Measurements from ENCODE around the gene ALDOB. TPM values are rescaled to one million over a fixed set of nuclear protein-coding genes. Genes with fewer than 3 reads are reported as not detected.
A peak's percentile ranks its signal among the peaks of the same experiment; 100 is the strongest.

The ALDOB gene
- total RNA-seq, 4 donors from 2014 or later: 5.1 to 8.7 TPM; not detected in 2

- DNase-seq: no peak
- Histone ChIP-seq H3K9me3 (no peaks in the 10 kb centered on the region), H3K4me3 (no peak overlapping the region), H3K36me3 (no peaks in the 10 kb centered on the region), H3K4me1 (peaks cover 0 to 6% of the 10 kb centered on the region in 2 donors), H3K27me3 (no peaks in the 10 kb centered on the region), H3K27ac (no peak overlapping the region)
- in situ Hi-C loops (cut with MboI; ENCODE audit: low sequenced_read_pairs in 4 of 4) (no loop called here), intact Hi-C loops (cut with DNase I; ENCODE audit: low total_unique reads) (no loop called here)
- no peak for TF ChIP-seq CTCF (IDR thresholded peaks at IDR 0.05 in 4 of 5, conservative IDR thresholded peaks at IDR 0.05 in 1 of 5)
- no peak for TF ChIP-seq POLR2A (IDR thresholded peaks at IDR 0.05)
- ATAC-seq: no peak
These were observed 11.2 kb upstream of the ALDOB start for GRCh38 chr9:101446732-101447131.

DNA sequence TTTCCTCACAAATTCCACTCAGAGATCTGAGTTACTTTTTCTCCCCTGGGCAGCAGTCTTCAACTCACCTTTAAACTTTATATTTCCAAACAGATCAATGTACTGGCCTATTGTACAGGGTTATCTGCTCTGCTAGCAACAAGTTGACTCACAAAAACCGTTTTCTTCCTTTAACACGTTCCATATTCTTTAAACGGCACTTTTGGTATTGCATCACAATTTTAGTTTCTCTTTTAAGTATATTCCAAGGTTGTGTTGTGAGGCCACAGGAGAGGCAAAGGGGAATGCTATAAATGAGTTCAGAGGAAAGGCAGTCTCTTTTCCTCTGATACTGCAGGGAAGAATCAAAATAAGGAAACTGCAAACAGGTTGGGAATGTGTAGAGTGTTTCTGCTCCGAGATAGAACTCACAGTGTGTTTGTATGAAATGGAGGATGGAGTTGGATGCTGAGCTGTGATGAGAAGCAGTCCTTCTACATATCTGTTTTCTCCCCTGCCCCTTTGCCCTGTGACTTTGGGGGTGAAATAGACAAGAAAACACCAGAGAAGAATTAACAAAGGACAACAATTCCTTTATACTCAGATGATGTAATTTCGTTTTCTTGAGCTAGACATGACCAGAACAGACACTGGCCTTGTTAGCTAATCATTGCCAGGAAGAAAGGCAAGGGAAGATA lies 9.9 kb upstream of the ALDOB start:
- Histone ChIP-seq H3K4me1 (peaks cover 0 to 6% of the 10 kb centered on the region in 2 donors), H3K4me3 (no peak overlapping the region), H3K27me3 (no peaks in the 10 kb centered on the region), H3K9me3 (no peaks in the 10 kb centered on the region), H3K36me3 (no peaks in the 10 kb centered on the region), H3K27ac (no peak overlapping the region)
- intact Hi-C loops (cut with DNase I; ENCODE audit: low total_unique reads) (no loop called here), in situ Hi-C loops (cut with MboI; ENCODE audit: low sequenced_read_pairs in 4 of 4) (no loop called here)
- ATAC-seq (no peak), DNase-seq (no peak)
- TF ChIP-seq CTCF (IDR thresholded peaks at IDR 0.05 in 4 of 5, conservative IDR thresholded peaks at IDR 0.05 in 1 of 5) (no peak), POLR2A (IDR thresholded peaks at IDR 0.05) (no peak)

GRCh38 chr9:101443364-101443771 lies 7.8 kb upstream of the ALDOB start:
- DNase-seq (peak in 1 of 2 donors; percentile 15), ATAC-seq (peak in 1 of 2 donors; percentile 36)
- H3K36me3 ChIP-seq: no peaks in the 10 kb centered on the region
- H3K4me3 ChIP-seq: no peak overlapping the region
- in situ Hi-C loops (cut with MboI; ENCODE audit: low sequenced_read_pairs in 4 of 4) (no loop called here), intact Hi-C loops (cut with DNase I; ENCODE audit: low total_unique reads) (no loop called here)
- H3K4me1 ChIP-seq: peaks cover 0 to 6% of the 10 kb centered on the region in 2 donors
- H3K27me3 ChIP-seq: no peaks in the 10 kb centered on the region
- H3K9me3 ChIP-seq: no peaks in the 10 kb centered on the region
- TF ChIP-seq CTCF (IDR thresholded peaks at IDR 0.05 in 4 of 5, conservative IDR thresholded peaks at IDR 0.05 in 1 of 5): no peak
- TF ChIP-seq POLR2A (IDR thresholded peaks at IDR 0.05): no peak
- H3K27ac ChIP-seq: no peak overlapping the region

DNA sequence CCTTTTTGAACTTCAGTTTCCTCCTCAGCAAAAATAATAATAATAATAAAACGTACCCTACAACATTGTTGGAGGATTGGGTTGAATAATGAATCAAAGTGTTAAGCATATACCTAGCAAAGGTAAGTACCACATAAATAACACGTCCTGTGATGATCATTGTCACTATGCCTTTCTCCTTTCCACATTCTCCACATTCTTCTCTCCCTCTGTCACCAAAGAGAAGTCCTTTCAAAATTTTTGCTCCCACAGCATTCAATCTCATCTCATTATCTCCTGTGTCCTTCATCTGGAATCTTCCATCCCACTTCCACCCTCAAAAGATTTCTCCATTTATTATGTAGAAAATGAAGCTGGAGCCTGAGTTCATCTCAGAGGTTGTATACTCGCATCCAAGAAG lies 7.2 kb upstream of the ALDOB start:
- Histone ChIP-seq H3K4me3 (no peak overlapping the region), H3K4me1 (peaks cover 0 to 6% of the 10 kb centered on the region in 2 donors), H3K27me3 (no peaks in the 10 kb centered on the region), H3K9me3 (no peaks in the 10 kb centered on the region), H3K27ac (no peak overlapping the region), H3K36me3 (no peaks in the 10 kb centered on the region)
- intact Hi-C loops (cut with DNase I; ENCODE audit: low total_unique reads) (no loop called here), in situ Hi-C loops (cut with MboI; ENCODE audit: low sequenced_read_pairs in 4 of 4) (no loop called here)
- ATAC-seq (no peak), DNase-seq (no peak)
- TF ChIP-seq POLR2A (IDR thresholded peaks at IDR 0.05): no peak
- TF ChIP-seq CTCF (IDR thresholded peaks at IDR 0.05 in 4 of 5, conservative IDR thresholded peaks at IDR 0.05 in 1 of 5): no peak

GRCh38 chr9:101442318-101442717 lies 6.7 kb upstream of the ALDOB start:
- in situ Hi-C loops (cut with MboI; ENCODE audit: low sequenced_read_pairs in 4 of 4): no loop called here
- peaks cover 0 to 6% of the 10 kb centered on the region in 2 donors for H3K4me1 ChIP-seq
- intact Hi-C loops (cut with DNase I; ENCODE audit: low total_unique reads): no loop called here
- no peak for ATAC-seq
- no peak for DNase-seq
- TF ChIP-seq CTCF (IDR thresholded peaks at IDR 0.05 in 4 of 5, conservative IDR thresholded peaks at IDR 0.05 in 1 of 5): no peak
- TF ChIP-seq POLR2A (IDR thresholded peaks at IDR 0.05): no peak
- no peak overlapping the region for H3K27ac ChIP-seq
- no peaks in the 10 kb centered on the region for H3K27me3 ChIP-seq
- no peaks in the 10 kb centered on the region for H3K9me3 ChIP-seq
- H3K36me3 ChIP-seq: no peaks in the 10 kb centered on the region
- H3K4me3 ChIP-seq: no peak overlapping the region

All from gastrocnemius medialis (tissue), 4 donors.